ENCODE measurements around the gene IGF2R.

The IGF2R gene

GRCh38 chr6:159952289-159953005, 16.4 kb upstream of the IGF2R start:
- H3K9me2 ChIP-seq (replicated peaks; ENCODE audit: insufficient read depth, low read length) = no peaks in the 10 kb centered on the region
- no peaks in the 10 kb centered on the region for H3K27me3 ChIP-seq (replicated peaks; ENCODE audit: insufficient read depth, low read length)
- no peak overlapping the region for H3K9ac ChIP-seq (ENCODE audit: low read length)
- no peaks in the 10 kb centered on the region for H3K4me1 ChIP-seq (ENCODE audit: low read length)
- no peaks in the 10 kb centered on the region for H3F3A ChIP-seq (ENCODE audit: insufficient read depth, low read length)
- H3K27ac ChIP-seq (ENCODE audit: low read length) = no peak overlapping the region
- no peaks in the 10 kb centered on the region for H3K9me3 ChIP-seq (replicated peaks; ENCODE audit: insufficient read depth, low read length)
- no peak for TF ChIP-seq EZH2phosphoT487 (IDR thresholded peaks at IDR 0.05; ENCODE audit: low read length)
- no peak for TF ChIP-seq CTCF (IDR thresholded peaks at IDR 0.05; ENCODE audit: low read length)
- no peak for TF ChIP-seq EZH2 (optimal IDR thresholded peaks at IDR 0.05; ENCODE audit: low read depth, low read length)
- no peak overlapping the region for H3K4me3 ChIP-seq (ENCODE audit: low read length)
- H3K36me3 ChIP-seq (replicated peaks; ENCODE audit: insufficient read depth, low read length) = no peaks in the 10 kb centered on the region
- no peak overlapping the region for H3K4me2 ChIP-seq (ENCODE audit: low read depth, low read length)
- H2AFZ ChIP-seq (ENCODE audit: low read length) = no peak overlapping the region
- H4K20me1 ChIP-seq (ENCODE audit: insufficient read depth, low read length) = no peaks in the 10 kb centered on the region
- H3K79me2 ChIP-seq (ENCODE audit: low read length) = no peaks in the 10 kb centered on the region
- DNase-seq = no peak

- Histone ChIP-seq H4K20me1 (ENCODE audit: insufficient read depth, low read length) (no peaks in the 10 kb centered on the region), H3K9me3 (replicated peaks; ENCODE audit: insufficient read depth, low read length) (no peaks in the 10 kb centered on the region), H3K9me2 (replicated peaks; ENCODE audit: insufficient read depth, low read length) (no peaks in the 10 kb centered on the region), H3K4me3 (ENCODE audit: low read length) (no peak overlapping the region), H3K9ac (ENCODE audit: low read length) (no peak overlapping the region), H3K27ac (ENCODE audit: low read length) (no peak overlapping the region), H3K36me3 (replicated peaks; ENCODE audit: insufficient read depth, low read length) (no peaks in the 10 kb centered on the region), H3K27me3 (replicated peaks; ENCODE audit: insufficient read depth, low read length) (no peaks in the 10 kb centered on the region), H2AFZ (ENCODE audit: low read length) (no peak overlapping the region), H3K4me2 (ENCODE audit: low read depth, low read length) (no peak overlapping the region), H3K79me2 (ENCODE audit: low read length) (no peaks in the 10 kb centered on the region), H3K4me1 (ENCODE audit: low read length) (no peaks in the 10 kb centered on the region), H3F3A (ENCODE audit: insufficient read depth, low read length) (no peaks in the 10 kb centered on the region)
- DNase-seq = no peak
- TF ChIP-seq EZH2 (optimal IDR thresholded peaks at IDR 0.05; ENCODE audit: low read depth, low read length) (no peak), EZH2phosphoT487 (IDR thresholded peaks at IDR 0.05; ENCODE audit: low read length) (no peak), CTCF (IDR thresholded peaks at IDR 0.05; ENCODE audit: low read length) (no peak)
These were observed 15.7 kb upstream of the IGF2R start for GRCh38 chr6:159953091-159953601.

- Histone ChIP-seq H4K20me1 (ENCODE audit: insufficient read depth, low read length) (no peaks in the 10 kb centered on the region), H3F3A (ENCODE audit: insufficient read depth, low read length) (no peaks in the 10 kb centered on the region), H3K9me3 (replicated peaks; ENCODE audit: insufficient read depth, low read length) (no peaks in the 10 kb centered on the region), H3K4me2 (ENCODE audit: low read depth, low read length) (no peak overlapping the region), H3K9ac (ENCODE audit: low read length) (no peak overlapping the region), H3K79me2 (ENCODE audit: low read length) (no peaks in the 10 kb centered on the region), H3K4me1 (ENCODE audit: low read length) (peaks cover 11% of the 10 kb centered on the region; the same call in 1 of the 2 replicates), H2AFZ (ENCODE audit: low read length) (no peak overlapping the region), H3K9me2 (replicated peaks; ENCODE audit: insufficient read depth, low read length) (no peaks in the 10 kb centered on the region), H3K4me3 (ENCODE audit: low read length) (no peak overlapping the region), H3K27ac (ENCODE audit: low read length) (no peak overlapping the region), H3K36me3 (replicated peaks; ENCODE audit: insufficient read depth, low read length) (no peaks in the 10 kb centered on the region), H3K27me3 (replicated peaks; ENCODE audit: insufficient read depth, low read length) (no peaks in the 10 kb centered on the region)
- DNase-seq = no peak
- TF ChIP-seq EZH2 (optimal IDR thresholded peaks at IDR 0.05; ENCODE audit: low read depth, low read length) = no peak
- no peak for TF ChIP-seq EZH2phosphoT487 (IDR thresholded peaks at IDR 0.05; ENCODE audit: low read length)
- TF ChIP-seq CTCF (IDR thresholded peaks at IDR 0.05; ENCODE audit: low read length) = no peak
These were observed 12.9 kb upstream of the IGF2R start for GRCh38 chr6:159955945-159956361.

Data from MM.1S (cell line).